HL-60 (cell line): ENCODE measurements around the gene SELENOV.

Experiments
- CTCF ChIP-seq: IDR thresholded peaks from one replicate; pipeline ENCODE4 v1.5.1; 2011; ENCODE audit warnings: low read length, control low read depth, inconsistent platforms; ENCODE audit not compliant: insufficient read depth
- GABPA ChIP-seq: IDR thresholded peaks from 2 replicates; pipeline ENCODE4 v1.6.1; 2012; ENCODE audit warnings: low read depth
- POLR2AphosphoS5 ChIP-seq: IDR thresholded peaks from 2 replicates; pipeline ENCODE4 v1.6.1; 2012; ENCODE audit warnings: low read depth
- REST ChIP-seq: IDR thresholded peaks from 2 replicates; pipeline ENCODE4 v1.6.1; 2012; ENCODE audit warnings: low read depth; ENCODE audit not compliant: insufficient replicate concordance

- no peak for TF ChIP-seq CTCF
- no peak for TF ChIP-seq POLR2AphosphoS5
- TF ChIP-seq REST = no peak
- no peak for TF ChIP-seq GABPA
Observed at GRCh38 chr19:39512988-39513387, 2.0 kb upstream of the SELENOV start.
